HG03045 (cell line): Measurements from ENCODE around the gene PPT2.
A peak's percentile ranks its signal among the peaks of the same experiment; 100 is the strongest.

Experiments
- ATAC-seq: cut with Tn5 transposase; IDR thresholded peaks from one replicate; pipeline ENCODE4 v1.9.1; 2021; ENCODE audit warnings: mild to moderate bottlenecking, moderate library complexity; ENCODE audit not compliant: unreplicated experiment

PPT2 gene

DNA sequence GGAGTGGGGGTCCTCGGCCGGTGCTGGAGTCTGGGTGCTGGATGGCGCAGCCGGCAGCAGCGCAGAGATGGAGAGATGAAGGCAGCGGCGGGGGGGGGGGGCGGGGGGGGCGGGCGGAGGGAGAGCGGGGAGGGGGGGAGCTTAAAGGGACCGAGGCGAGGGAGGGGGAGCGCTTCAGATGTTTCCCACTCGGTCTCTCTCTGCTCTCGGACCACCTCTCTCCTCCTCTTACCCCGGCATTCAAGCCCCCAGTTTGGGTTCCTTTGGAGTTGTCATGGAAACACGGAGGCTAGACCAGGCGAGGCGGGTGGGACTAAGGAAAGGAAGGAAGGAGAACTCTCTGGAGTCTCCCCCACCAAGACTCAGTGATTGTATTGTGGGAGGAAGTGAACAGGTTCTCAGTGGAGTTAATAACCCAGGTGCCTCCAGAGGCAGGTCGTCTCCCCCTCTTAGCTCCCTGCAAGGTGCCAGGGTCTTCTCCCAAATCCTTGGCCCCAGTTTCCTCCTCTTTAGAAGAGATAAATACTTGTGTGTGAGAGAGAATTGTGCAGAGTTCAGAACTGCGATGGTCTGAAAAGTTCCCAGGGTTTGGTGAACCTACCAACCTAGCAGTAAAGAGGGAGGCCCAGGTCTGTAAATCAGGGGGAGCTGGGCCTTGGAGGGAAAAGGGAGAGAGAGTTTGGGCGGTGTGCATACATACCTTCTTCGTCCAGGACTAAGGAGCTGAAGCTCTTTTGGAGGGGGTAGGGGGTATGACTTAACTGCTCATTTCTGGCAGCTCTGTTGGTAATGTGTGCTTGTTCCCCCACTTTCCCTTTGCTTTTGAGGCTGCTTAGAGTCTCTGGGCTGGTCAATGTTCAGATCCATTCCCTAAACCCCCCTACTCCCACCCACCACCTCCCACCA lies 1.8 kb upstream of the PPT2 start, which contains the start of gene PRRT1:
Gene PRRT1 (minus strand): TSS at position 77 of the 906 bp plus-strand sequence. CDS start 112 bp downstream, outside the sequence.
- no peak for ATAC-seq

DNA sequence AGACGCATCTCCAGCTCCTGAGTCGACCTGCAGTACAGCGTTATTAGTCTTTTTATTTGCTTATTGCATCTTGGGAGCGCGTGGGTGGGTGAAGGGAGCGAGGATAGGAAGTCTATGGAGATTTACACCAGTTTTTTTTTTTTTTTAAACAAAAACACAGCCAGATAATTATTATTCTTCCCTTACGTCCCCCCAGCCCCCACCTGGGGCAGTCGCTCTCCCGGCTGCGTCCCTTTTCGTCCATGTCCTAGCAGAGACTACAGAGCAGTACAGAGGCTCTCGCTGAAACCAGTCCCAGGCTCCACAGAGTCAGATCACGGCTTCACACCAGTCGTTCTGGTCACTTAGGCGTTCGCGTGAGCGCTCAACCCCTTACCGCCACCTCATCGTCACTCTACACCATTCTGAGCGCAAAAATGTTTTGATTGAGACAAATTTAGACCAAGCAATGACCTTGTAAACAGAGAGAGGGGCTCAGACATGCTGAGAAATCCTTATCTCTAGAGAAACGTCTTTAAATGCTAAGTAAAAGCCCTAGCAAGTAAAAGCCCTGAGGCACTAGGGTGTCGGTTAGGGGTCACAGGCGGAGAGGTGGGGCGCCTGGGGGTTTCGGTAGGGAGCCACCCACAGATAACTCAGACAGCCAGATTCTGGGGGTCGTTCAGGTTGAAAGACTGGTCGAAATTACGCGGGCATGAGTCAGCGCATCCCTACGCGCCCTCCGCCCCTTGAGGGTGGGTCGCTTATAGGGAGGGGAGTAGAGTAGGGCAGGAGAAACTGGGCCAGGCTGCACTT lies 975 bp upstream of the PPT2 start:
- ATAC-seq: no peak

DNA sequence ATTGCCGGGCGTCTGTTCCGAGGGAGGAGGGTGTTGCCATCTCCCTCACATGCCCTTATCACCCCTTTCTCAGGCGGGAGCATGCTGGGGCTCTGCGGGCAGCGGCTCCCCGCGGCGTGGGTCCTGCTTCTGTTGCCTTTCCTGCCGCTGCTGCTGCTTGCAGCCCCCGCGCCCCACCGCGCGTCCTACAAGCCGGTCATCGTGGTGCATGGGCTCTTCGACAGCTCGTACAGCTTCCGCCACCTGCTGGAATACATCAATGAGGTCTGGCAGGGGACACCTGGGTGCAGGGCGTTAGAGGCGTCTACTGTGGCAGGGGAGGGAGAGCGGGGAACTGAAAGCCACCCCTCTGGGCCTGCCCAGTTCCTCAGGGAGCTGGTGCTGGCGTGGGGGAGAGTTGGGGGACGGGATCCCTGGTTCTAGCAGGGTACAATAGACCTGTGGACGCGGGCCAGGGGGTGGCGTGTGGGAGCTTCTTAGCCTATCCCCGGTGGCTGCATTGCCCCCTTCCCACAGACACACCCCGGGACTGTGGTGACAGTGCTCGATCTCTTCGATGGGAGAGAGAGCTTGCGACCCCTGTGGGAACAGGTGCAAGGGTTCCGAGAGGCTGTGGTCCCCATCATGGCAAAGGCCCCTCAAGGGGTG lies 697 bp downstream of the PPT2 start:
- peak; percentile 63 for ATAC-seq

DNA sequence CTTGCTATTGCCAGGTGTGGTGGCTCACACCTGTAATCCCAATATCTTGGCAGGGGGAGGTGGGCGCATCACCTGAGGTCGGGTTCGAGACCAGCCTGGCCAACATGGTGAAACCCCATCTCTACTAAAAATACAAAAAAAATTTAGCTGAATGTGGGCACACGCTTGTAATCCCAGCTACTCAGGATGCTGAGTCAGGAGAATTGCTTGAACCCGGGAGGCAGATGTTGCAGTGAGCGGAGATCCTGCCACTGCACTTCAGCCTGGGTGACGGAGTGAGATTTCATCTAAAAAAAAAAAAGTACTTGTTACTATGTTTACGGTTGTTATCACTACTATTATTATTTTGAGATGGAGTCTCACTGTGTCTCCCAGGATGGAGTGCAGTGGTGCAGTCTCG lies 3.0 kb downstream of the PPT2 start:
- ATAC-seq: no peak

DNA sequence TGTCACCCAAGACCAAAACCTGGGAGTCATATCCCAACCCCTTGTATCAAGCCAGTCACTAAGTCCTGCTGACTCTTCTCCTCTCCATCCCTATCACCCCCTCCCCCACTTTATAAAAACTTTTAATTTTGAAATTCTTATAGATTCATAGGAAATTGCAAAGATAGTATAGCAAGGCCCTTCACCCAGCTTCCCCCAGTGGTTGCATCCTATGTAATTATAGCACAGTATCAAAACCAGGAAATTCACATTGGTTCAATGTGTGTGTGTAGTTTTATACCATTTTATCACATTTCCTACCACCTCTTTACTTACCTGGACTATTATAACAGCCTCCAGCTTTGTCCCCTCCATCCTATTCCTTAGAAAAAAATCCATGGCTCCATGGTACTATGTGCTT lies 4.1 kb downstream of the PPT2 start:
- ATAC-seq: no peak

DNA sequence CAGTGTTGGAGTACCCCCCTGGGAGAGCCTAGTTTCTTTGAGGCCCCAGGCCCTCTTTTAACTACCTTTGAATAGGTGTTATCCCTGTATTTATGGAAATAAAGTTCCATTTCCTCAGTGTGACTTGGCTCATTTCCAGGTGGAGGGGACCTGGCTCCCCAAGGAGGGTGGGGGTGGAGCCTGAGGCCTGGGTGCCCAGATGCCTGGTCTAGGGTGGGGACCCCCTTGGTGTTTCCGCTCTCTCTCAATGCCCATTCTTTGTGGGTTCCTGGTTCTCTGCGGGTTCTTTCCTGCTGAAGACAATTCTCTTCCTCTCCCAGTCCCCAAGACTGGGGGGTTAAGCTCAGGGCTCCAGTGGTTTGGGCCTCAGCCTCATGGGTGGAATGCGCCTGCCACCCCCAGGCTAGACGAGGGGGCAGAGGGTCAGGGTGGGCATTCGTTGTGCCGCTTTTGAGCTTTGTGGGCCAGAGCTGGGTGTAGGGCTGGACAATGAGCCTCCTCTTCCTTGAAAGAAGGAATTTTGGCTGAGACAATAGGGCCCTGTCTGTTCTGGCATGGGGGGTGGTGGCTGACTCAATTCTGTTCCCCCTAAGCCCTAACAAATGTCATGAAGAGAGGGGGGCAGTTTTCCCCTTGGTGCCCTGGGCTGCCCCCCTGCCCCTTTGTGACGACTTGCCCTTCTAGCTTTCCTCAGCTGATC lies 9.8 kb downstream of the PPT2 start:
- no peak for ATAC-seq

DNA sequence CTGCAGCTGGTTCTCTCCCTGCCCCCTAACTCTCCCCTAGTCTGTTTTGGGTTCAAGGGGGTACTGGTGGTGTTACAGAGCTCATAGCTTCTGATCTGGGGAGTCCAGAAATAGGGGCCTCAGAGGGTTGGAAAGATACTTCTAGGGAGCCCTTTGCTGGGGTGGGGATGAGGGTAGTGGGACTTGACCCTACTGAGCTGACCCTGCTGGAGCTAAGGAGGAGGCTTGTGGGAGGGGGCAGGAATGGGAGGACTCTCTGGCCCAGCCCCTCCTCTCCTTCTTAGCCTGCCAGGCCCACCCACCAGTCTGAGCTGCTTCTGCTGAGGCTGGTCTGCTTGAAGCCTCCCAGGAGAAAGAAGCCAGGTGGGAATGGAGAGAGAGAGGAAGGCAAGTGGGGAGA lies 10.4 kb downstream of the PPT2 start, which contains the start of gene EGFL8:
Gene EGFL8 (plus strand): TSS at position 301 of the 400 bp plus-strand sequence. CDS start 1,571 bp downstream, outside the sequence.
- ATAC-seq: no peak

DNA sequence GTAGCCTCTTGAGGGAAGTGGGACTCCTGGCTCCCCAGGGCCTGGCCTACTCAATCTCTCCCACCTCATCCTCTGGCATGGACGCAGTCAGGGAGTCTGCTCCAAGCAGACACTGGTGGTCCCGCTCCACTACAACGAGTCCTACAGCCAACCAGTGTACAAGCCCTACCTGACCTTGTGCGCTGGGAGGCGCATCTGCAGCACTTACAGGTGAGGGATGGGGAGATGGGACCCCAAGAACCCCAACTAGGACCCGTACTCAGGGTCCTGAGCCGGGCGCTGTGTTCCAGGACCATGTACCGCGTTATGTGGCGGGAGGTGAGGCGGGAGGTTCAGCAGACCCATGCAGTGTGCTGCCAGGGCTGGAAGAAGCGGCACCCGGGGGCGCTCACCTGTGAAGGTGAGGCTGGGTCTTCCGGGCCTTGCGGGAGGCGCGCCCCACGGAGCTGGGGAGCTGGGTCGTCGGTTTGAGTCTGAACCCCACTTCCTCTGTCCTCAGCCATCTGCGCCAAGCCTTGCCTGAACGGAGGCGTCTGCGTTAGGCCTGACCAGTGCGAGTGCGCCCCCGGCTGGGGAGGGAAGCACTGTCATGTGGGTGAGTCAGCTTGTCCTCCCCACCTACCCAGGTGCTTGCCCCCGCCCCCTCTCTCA lies 12.6 kb downstream of the PPT2 start:
- ATAC-seq: no peak

DNA sequence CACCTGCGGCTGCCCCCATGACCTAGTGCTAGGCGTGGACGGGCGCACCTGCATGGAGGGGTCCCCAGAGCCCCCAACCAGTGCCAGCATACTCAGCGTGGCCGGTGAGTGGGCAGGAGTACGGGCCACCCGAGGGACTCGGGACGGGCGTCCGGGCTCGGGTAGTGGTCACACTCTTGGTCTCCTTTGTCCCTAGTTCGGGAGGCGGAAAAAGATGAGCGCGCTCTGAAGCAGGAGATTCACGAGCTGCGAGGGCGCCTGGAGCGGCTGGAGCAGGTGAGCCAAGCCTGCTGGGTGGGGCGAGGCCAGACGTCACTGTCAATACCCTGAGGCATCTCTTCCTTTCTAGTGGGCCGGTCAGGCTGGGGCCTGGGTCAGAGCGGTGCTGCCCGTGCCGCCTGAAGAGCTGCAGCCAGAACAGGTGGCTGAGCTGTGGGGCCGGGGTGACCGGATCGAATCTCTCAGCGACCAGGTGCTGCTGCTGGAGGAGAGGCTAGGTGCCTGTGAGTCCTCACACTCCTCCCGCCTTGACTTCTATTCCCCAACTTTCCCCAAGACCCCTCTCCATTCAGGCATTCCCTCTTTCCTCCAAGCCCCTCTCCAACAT lies 13.3 kb downstream of the PPT2 start:
- ATAC-seq: no peak

DNA sequence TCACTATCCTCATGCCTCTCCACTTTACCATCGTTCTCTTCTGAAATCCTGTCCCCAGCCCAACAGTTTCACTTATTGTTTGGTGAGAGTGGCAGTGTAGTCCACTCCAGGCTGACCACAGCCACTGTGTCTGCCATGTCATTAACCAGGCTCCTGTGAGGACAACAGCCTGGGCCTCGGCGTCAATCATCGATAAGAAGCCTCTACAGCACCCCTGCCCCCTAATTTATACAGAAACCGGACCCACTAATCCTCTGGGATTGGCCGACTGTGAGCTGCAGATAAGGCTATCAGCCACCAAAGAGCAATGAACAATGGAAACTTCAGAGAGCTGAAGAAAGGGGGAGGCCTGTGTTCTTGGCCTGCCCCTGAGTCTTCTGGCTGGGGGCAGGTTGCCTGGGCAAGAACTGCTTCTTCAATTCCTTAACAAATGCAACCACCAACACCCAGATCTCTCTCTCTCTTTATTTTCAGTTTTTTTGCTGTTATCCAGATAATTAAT lies 13.9 kb downstream of the PPT2 start:
- no peak for ATAC-seq

DNA sequence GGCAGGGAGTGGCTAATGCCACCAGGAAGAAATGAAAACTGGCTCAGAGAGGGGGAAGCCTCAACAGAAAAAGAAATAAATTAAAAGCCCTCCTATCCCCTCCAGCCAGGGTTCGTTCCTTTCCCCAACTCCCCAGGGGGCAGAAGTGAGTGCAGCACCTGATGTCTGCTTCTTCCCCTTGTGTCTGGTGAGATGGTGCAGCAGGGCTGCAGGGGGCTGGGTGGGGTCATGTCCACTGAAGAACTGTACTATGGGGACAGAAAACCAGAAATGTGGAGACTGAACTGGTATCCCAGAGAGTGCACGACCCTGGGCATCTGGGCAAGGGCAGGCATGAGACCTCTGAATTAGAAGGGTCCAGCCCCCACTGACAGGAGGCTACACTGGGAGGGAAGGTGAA lies 14.4 kb downstream of the PPT2 start:
- ATAC-seq: no peak

DNA sequence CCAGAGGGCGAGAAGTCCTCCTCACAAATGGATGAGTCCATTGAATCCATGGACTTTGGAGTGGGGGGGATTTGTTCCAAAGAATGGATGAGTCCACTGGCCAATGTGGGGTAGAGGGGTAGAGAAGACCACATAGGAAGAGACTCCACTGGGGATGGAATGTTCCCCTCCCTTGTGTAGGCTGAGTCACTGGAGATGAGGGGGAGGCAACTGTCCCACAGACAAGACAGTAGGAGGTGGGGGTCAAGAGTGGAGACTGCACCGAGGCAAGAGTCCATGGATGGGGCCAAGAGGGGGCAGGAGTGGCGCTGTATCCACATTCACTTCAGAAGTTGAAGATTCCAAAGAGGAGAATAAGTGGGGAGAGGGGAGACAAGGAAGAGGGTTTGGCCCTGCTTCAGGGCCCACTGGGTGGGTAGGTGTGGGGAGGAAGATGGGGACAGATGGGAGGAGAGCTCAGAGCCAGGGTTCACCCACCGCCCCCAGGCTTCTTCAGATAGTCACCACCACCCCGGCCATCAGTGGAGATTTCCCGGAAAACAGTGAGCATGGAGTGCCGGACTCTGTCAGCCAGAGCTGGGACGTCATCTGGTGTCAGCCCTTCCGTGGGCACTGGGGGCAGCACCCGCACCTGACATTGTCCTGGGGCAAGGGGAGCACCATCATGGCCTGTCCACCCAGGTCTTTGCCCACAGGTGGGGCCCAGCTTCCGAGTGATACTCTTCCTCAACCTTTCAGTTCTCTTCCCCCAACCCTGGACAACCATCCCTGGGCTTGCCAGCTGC lies 15.1 kb downstream of the PPT2 start:
- no peak for ATAC-seq

DNA sequence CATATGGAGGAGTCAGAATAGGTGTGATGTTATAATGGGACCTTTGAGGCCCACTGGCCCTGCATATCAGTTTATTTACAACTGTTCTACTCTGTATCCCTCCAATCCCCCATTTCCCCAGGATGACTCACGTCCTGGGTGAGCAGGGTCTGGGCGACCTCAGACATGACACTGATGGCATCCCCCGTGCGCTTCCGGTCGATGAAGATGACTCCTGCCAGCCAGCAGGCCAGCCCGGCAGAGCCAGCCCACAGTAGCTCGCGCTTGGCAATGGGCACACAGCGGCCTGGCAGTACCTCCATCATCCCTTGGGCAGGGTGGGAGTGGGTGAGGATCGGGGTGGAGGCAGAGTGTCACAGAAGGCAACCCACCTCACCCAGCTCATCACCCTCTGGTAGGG lies 16.4 kb downstream of the PPT2 start:
- no peak for ATAC-seq

DNA sequence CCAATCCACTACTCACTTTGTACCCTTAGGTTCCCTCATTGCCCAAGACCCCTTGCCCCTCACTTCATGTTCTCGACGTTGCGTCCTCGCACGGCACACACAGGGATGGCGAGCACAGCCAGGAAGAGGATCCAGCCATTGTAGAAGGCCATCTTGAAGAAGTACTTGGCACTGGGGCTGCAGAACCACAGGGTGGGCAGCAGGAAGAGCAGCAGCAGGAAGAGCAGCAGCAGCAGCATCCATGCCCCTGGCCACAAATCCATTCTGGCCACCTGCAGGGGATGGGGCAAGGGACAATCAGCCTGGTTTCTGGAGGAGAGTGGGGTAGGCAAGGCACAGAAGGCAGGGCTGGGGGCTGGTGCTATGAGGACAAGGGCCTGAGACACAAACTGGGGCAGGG lies 17.3 kb downstream of the PPT2 start:
- no peak for ATAC-seq

DNA sequence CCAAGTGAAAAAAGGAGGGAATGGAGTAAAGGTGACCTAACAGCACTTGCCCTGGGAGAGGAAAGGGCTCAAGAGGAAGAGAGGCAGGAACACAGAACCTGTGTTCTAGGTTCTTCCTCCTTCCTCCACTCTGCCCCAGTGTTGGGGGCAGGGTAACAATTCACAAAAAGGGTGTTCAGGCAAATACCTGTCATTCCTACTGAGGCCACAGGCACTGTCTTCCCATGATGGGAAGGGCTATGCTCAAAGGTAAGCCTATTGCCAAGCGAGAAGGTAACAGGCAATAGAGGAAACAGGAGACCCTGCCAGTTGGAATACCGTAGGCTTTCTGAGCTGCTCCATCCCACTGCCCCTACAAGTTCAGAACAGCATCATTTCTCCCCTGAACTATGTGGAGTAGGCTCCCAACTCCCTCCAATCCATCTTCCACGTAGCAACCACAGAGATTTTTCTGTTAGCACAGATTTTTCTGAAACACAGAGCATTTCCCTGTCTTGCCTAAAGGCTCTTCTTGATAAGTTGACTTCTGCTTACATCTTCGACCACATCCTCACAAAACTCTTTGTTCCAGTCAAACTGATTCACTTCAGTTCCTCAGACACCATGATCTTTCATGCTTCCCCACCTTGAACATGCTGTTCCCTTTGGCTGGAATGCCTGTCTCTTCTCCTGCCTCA lies 19.2 kb downstream of the PPT2 start:
- no peak for ATAC-seq

DNA sequence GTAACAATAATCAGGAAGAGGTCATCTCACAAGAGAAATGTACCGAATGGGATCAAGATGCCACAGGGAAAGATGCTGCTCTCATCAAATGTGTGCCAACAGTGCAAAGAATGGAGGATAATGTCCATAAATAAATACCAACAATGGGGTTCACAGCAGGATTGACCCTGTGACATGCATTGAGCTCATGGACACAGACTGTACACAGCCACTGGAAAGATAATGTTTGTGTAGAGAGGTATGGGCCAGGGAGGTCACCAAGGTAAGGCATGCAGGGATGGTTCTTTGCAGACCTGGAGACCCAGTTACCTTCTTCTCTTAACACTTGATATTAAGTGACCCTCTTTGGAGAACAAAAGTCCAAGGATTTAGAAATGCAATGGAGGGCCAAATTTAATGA lies 20.5 kb downstream of the PPT2 start:
- no peak for ATAC-seq

DNA sequence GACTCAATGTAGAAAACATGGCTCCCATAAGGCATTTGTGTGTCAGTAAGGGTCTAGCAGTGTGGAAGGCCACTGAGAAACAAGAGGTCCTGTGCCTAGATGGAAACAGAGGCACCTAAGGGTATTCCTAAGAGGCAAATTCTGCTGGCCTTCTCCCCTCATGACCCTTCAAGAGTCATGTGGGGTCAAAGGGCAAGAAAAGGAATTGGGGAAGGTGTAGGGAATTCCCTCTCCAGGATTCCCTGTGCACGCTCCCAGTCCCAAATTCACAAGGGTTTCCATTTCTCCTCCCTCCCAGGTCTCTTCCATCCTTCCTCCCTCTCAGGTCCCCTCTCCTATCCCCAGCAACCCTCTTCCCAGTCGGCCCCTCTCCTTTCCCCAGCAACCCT lies 21.4 kb downstream of the PPT2 start:
- no peak for ATAC-seq
